A673 (cell line): ENCODE results near the gene MYO5B. TPM values are rescaled to one million over a fixed set of nuclear protein-coding genes. Genes with fewer than 3 reads are reported as not detected.

ENCODE experiments used
- BruUV-seq: library from RNA; stranded (reverse); fragments of 400-500 nt; replicated peaks from 2 replicates; lab custom pipeline; 2021; lab: Mats Ljungman, UMichigan
- CTCF ChIA-PET: fragments of 300-600 bp; sonication (Branson Sonifier 250); formaldehyde crosslinking; loops from one replicate; lab custom pipeline; 2022; ENCODE audit warnings: antibody characterized with exemption; lab: Charles Lee
- POLR2A ChIA-PET: fragments of 300-600 bp; sonication (Branson Sonifier 250); formaldehyde crosslinking; loops from one replicate; lab custom pipeline; 2022; ENCODE audit warnings: antibody characterized with exemption; ENCODE audit not compliant: low non-redundant PET; lab: Charles Lee
- DNase-seq: peaks from one replicate; pipeline ENCODE4 v3.0.0-alpha.2; 2015; ENCODE audit warnings: low spot score
- H3K27ac ChIP-seq: fragments of 200-600 bp; sonication (generic); 2 replicates; pipeline ENCODE4 v1.5.1; 2016; ENCODE audit warnings: mixed run types, low read depth, mild to moderate bottlenecking, mixed read lengths, antibody characterized with exemption, low read length; ENCODE audit not compliant: poor library complexity, severe bottlenecking
- H3K27me3 ChIP-seq: fragments of 200-600 bp; sonication (generic); replicated peaks from 2 replicates; pipeline ENCODE4 v1.6.1; 2017; ENCODE audit warnings: mixed run types, low read depth, mild to moderate bottlenecking, mixed read lengths, antibody characterized with exemption, low read length; ENCODE audit not compliant: insufficient read depth, poor library complexity
- H3K36me3 ChIP-seq: fragments of 200-600 bp; sonication (generic); 2 replicates; pipeline ENCODE4 v1.6.1; 2016; ENCODE audit warnings: mixed run types, mild to moderate bottlenecking, mixed read lengths, antibody characterized with exemption, low read length; ENCODE audit not compliant: insufficient read depth, poor library complexity, severe bottlenecking
- H3K4me1 ChIP-seq: fragments of 200-600 bp; sonication (generic); 2 replicates; pipeline ENCODE4 v1.6.1; 2017; ENCODE audit warnings: mixed run types, mild to moderate bottlenecking, mixed read lengths, antibody characterized with exemption, low read length; ENCODE audit not compliant: insufficient read depth, poor library complexity, severe bottlenecking
- H3K4me3 ChIP-seq: fragments of 200-600 bp; sonication (generic); 2 replicates; pipeline ENCODE4 v1.5.1; 2016; ENCODE audit warnings: low read depth, mixed run types, mild to moderate bottlenecking, mixed read lengths, low read length; ENCODE audit not compliant: poor library complexity, severe bottlenecking
- H3K9me3 ChIP-seq: fragments of 200-600 bp; sonication (generic); 2 replicates; pipeline ENCODE4 v1.6.1; 2016; ENCODE audit warnings: mixed run types, low read depth, mild to moderate bottlenecking, mixed read lengths, antibody characterized with exemption, low read length; ENCODE audit not compliant: poor library complexity, severe bottlenecking
- CTCF ChIP-seq: fragments of 300-800, 200-600 bp; sonication (generic); conservative IDR thresholded peaks from 2 replicates; pipeline ENCODE4 v1.5.1; 2017; ENCODE audit warnings: low read depth, mild to moderate bottlenecking, antibody characterized with exemption, low read length, moderate library complexity, mixed read lengths
- EZH2 ChIP-seq: fragments of 200-600 bp; sonication (generic); IDR thresholded peaks from 2 replicates; pipeline ENCODE4 v1.6.1; 2017; ENCODE audit warnings: borderline replicate concordance, low read depth, mild to moderate bottlenecking, mixed read lengths, antibody characterized with exemption, low read length; ENCODE audit not compliant: poor library complexity, severe bottlenecking
- intact Hi-C: fragments of 100-400 bp; cut with micrococcal nuclease; formaldehyde crosslinking; loops from one replicate; pipeline ENCODE4 v1.10.0; 2022; ENCODE audit not compliant: unreplicated experiment
- total RNA-seq: library from RNA; stranded (reverse); gene quantifications from 2 replicates; pipeline ENCODE4 v1.2.3, GENCODE V29; 2021

MYO5B gene
- total RNA-seq, 1 experiment from 2014 or later = 0.30 TPM

GRCh38 chr18:49878015-49878414 is 316.9 kb downstream of the MYO5B start:
- no peak overlapping the region for H3K4me3 ChIP-seq
- no TSS peak for BruUV-seq
- peaks cover 46% of the 10 kb centered on the region for H3K27me3 ChIP-seq
- no peaks in the 10 kb centered on the region for H3K4me1 ChIP-seq
- H3K36me3 ChIP-seq = no peaks in the 10 kb centered on the region
- H3K27ac ChIP-seq = no peak overlapping the region
- no peak for TF ChIP-seq CTCF
- no peak for TF ChIP-seq EZH2
- intact Hi-C loops = loop anchor here (10.0 kb wide), 1 partner anchor 477 kb away; no protein-coding TSS in a partner anchor
- CTCF ChIA-PET = no interaction called here
- no peak for DNase-seq
- POLR2A ChIA-PET = interaction anchor here (0.6 kb wide), 1 partner anchor 210 kb away, joined by 5 read pairs; no protein-coding TSS in a partner anchor
- H3K9me3 ChIP-seq = no peaks in the 10 kb centered on the region

- TF ChIP-seq CTCF = no peak
- BruUV-seq = no TSS peak
- intact Hi-C loops = loop anchor here (10.0 kb wide), 1 partner anchor 478 kb away; no protein-coding TSS in a partner anchor
- no peak for DNase-seq
- POLR2A ChIA-PET = interaction anchor here (0.7 kb wide), 1 partner anchor 1322 kb away, joined by 4 read pairs; no protein-coding TSS in a partner anchor
- Histone ChIP-seq H3K4me1 (no peaks in the 10 kb centered on the region), H3K27me3 (peaks cover 46% of the 10 kb centered on the region), H3K9me3 (no peaks in the 10 kb centered on the region), H3K27ac (no peak overlapping the region), H3K4me3 (no peak overlapping the region), H3K36me3 (no peaks in the 10 kb centered on the region)
- CTCF ChIA-PET = no interaction called here
Measured at GRCh38 chr18:49876536-49876935, 318.4 kb downstream of the MYO5B start.

- intact Hi-C loops = loop anchor here (10.0 kb wide), 1 partner anchor 479 kb away; no protein-coding TSS in a partner anchor
- TF ChIP-seq EZH2 (no peak), CTCF (no peak)
- Histone ChIP-seq H3K4me3 (no peak overlapping the region), H3K27me3 (peaks cover 42% of the 10 kb centered on the region), H3K27ac (no peak overlapping the region), H3K9me3 (no peaks in the 10 kb centered on the region), H3K4me1 (no peaks in the 10 kb centered on the region), H3K36me3 (no peaks in the 10 kb centered on the region)
- BruUV-seq = no TSS peak
- POLR2A ChIA-PET = no interaction called here
- CTCF ChIA-PET = no interaction called here
- DNase-seq = no peak
Measured at GRCh38 chr18:49875783-49876182, 319.2 kb downstream of the MYO5B start.
